HG03066 (cell line): ENCODE results near the gene FBLN7.

ENCODE experiments used
- ATAC-seq: cut with Tn5 transposase; IDR thresholded peaks from one replicate; pipeline ENCODE4 v1.9.1; 2021; ENCODE audit warnings: low read depth; ENCODE audit not compliant: unreplicated experiment

The FBLN7 gene

GRCh38 chr2:112217854-112218253, 79.7 kb downstream of the FBLN7 start:
- no peak for ATAC-seq

GRCh38 chr2:112220186-112220585, 82.0 kb downstream of the FBLN7 start:
- no peak for ATAC-seq

- ATAC-seq: no peak
Observed at GRCh38 chr2:112220831-112221230, 82.6 kb downstream of the FBLN7 start.

GRCh38 chr2:112229348-112229747, 91.2 kb downstream of the FBLN7 start:
- ATAC-seq: no peak

- ATAC-seq: no peak
Observed at GRCh38 chr2:112230371-112230770, 92.2 kb downstream of the FBLN7 start.
